ENCODE results near the gene MRGPRD. TPM values are rescaled to one million over a fixed set of nuclear protein-coding genes. Genes with fewer than 3 reads are reported as not detected.

MRGPRD gene
- total and polyA plus RNA-seq, 2 donors (not counting 1 experiment from before 2014, with no cell fraction given) = not detected

DNA sequence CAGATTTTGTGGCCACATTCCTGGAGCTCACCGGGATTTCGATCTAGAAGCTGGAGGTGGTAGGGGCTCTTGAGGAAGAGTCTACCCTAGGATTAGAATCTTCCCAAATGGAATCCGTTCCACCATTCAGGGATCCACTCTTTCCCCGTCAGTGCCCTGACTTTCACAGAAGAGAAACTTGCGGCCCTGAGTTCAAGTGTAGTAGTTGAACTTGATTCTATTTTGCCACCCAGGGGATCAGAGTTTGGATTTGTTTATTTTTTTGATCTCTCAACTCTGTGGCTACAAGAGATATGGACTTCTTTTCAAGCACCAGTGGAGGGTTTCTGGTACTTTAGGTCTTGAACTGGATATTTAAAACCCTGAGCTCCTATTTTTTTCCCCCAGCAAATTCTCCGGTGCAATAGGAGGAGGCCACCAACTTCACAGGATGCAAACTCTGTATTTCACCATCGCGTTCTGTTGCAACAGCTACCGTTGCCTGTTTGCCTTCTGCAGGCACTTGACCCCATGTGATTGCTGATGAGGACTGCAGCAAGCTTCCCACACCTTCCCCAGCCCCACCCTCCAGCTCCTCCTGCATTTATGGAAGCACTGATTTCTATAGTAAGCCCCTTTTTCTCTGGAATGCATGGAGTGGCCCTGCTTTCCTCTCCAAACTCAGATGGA lies 47.1 kb upstream of the MRGPRD start:
- ATAC-seq (ENCODE audit: low read depth) (no peak), DNase-seq (no peak)
- Histone ChIP-seq H3K4me1 (ENCODE audit: control insufficient read depth in 2 of 2, insufficient read depth in 2 of 2, low read length in 2 of 2) (no peaks in the 10 kb centered on the region), H3K36me3 (replicated peaks in 1 of 2; ENCODE audit: control extremely low read depth in 1 of 2, control insufficient read depth in 1 of 2, extremely low read depth in 1 of 2, insufficient read depth in 2 of 2, low read length in 1 of 2) (no peaks in the 10 kb centered on the region), H3K27ac (ENCODE audit: low read length in 2 of 2) (no peak overlapping the region), H3K27me3 (replicated peaks in 1 of 4; ENCODE audit: control extremely low read depth in 1 of 4, control insufficient read depth in 3 of 4, insufficient read depth in 4 of 4, low read length in 3 of 4) (no peaks in the 10 kb centered on the region), H2AFZ (ENCODE audit: insufficient read depth, low read depth, low read length, poor library complexity, severe bottlenecking) (no peak overlapping the region), H3K9ac (ENCODE audit: low read length) (no peak overlapping the region), H3K79me2 (ENCODE audit: control insufficient read depth, insufficient read depth, low read length) (no peaks in the 10 kb centered on the region), H3K9me3 (ENCODE audit: control extremely low read depth in 1 of 3, control insufficient read depth in 2 of 3, insufficient read depth in 1 of 3, low read length in 2 of 3) (no peaks in the 10 kb centered on the region), H4K20me1 (ENCODE audit: control insufficient read depth, insufficient read depth, low read length, poor library complexity, severe bottlenecking) (no peaks in the 10 kb centered on the region), H3K4me3 (ENCODE audit: control extremely low read depth in 1 of 5, extremely low read depth in 1 of 5, insufficient read depth in 1 of 5, low read depth in 2 of 5, low read length in 4 of 5) (no peak overlapping the region), H3K4me2 (replicated peaks; ENCODE audit: low read depth, low read length, poor library complexity, severe bottlenecking) (no peak overlapping the region)
- intact Hi-C loops (cut with micrococcal nuclease) = no loop called here
- CTCF ChIA-PET = interaction anchor here (0.9 kb wide), 1 partner anchor 642 kb away, joined by 3 read pairs; no protein-coding TSS in a partner anchor
- Mint-ChIP-seq H3K27me3 (peaks cover 5% of the 10 kb centered on the region), H3K9me3 (ENCODE audit: insufficient read depth) (no peaks in the 10 kb centered on the region), H3K27ac (no peak overlapping the region), H3K4me3 (no peak overlapping the region), H3K4me1 (no peaks in the 10 kb centered on the region)
- TF ChIP-seq, protein P1, sequence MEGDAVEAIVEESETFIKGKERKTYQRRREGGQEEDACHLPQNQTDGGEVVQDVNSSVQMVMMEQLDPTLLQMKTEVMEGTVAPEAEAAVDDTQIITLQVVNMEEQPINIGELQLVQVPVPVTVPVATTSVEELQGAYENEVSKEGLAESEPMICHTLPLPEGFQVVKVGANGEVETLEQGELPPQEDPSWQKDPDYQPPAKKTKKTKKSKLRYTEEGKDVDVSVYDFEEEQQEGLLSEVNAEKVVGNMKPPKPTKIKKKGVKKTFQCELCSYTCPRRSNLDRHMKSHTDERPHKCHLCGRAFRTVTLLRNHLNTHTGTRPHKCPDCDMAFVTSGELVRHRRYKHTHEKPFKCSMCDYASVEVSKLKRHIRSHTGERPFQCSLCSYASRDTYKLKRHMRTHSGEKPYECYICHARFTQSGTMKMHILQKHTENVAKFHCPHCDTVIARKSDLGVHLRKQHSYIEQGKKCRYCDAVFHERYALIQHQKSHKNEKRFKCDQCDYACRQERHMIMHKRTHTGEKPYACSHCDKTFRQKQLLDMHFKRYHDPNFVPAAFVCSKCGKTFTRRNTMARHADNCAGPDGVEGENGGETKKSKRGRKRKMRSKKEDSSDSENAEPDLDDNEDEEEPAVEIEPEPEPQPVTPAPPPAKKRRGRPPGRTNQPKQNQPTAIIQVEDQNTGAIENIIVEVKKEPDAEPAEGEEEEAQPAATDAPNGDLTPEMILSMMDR (IDR thresholded peaks at IDR 0.05) = no peak
- TF ChIP-seq EZH2 (IDR thresholded peaks at IDR 0.05; ENCODE audit: borderline replicate concordance, insufficient read depth, low read depth, low read length, poor library complexity, severe bottlenecking) = no peak
- 66% methylated on average over 3 of the region's 9 CpGs for WGBS (ENCODE audit: insufficient coverage)
- POLR2A ChIA-PET = no interaction called here

DNA sequence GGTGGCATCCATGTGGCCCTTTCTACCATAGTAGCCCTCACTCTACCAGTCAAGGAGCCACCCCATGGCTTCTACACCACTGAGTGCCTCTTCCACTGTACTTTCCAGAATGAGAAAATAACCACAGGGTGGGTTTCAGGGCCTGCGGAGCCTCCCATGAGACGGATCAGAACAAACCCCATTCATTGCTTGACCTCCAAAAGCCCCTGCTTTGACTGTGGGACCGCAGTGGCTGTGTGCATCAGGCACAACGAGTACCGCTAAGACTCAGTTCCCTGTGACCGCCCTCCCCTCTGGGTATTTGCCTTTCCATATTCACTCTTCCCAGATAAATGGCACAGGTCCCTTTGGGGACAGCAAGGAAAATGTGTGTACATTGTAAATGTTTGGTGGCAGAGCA lies 43.7 kb upstream of the MRGPRD start:
- Histone ChIP-seq H3K9ac (ENCODE audit: low read length) (no peak overlapping the region), H2AFZ (ENCODE audit: insufficient read depth, low read depth, low read length, poor library complexity, severe bottlenecking) (no peak overlapping the region), H4K20me1 (ENCODE audit: control insufficient read depth, insufficient read depth, low read length, poor library complexity, severe bottlenecking) (no peaks in the 10 kb centered on the region), H3K79me2 (ENCODE audit: control insufficient read depth, insufficient read depth, low read length) (no peaks in the 10 kb centered on the region), H3K36me3 (replicated peaks in 1 of 2; ENCODE audit: control extremely low read depth in 1 of 2, control insufficient read depth in 1 of 2, extremely low read depth in 1 of 2, insufficient read depth in 2 of 2, low read length in 1 of 2) (no peaks in the 10 kb centered on the region), H3K4me1 (ENCODE audit: control insufficient read depth in 2 of 2, insufficient read depth in 2 of 2, low read length in 2 of 2) (no peaks in the 10 kb centered on the region), H3K27me3 (replicated peaks in 1 of 4; ENCODE audit: control extremely low read depth in 1 of 4, control insufficient read depth in 3 of 4, insufficient read depth in 4 of 4, low read length in 3 of 4) (no peaks in the 10 kb centered on the region), H3K9me3 (ENCODE audit: control extremely low read depth in 1 of 3, control insufficient read depth in 2 of 3, insufficient read depth in 1 of 3, low read length in 2 of 3) (no peaks in the 10 kb centered on the region), H3K27ac (ENCODE audit: low read length in 2 of 2) (no peak overlapping the region), H3K4me2 (replicated peaks; ENCODE audit: low read depth, low read length, poor library complexity, severe bottlenecking) (no peak overlapping the region), H3K4me3 (ENCODE audit: control extremely low read depth in 1 of 5, extremely low read depth in 1 of 5, insufficient read depth in 1 of 5, low read depth in 2 of 5, low read length in 4 of 5) (no peak overlapping the region)
- 79% methylated on average over 2 of the region's 6 CpGs for WGBS (ENCODE audit: insufficient coverage)
- peaks cover 9% of the 10 kb centered on the region for H3K27me3 Mint-ChIP-seq
- TF ChIP-seq EZH2 (IDR thresholded peaks at IDR 0.05; ENCODE audit: borderline replicate concordance, insufficient read depth, low read depth, low read length, poor library complexity, severe bottlenecking) = no peak
- TF ChIP-seq, protein P1 (IDR thresholded peaks at IDR 0.05) = no peak
- intact Hi-C loops (cut with micrococcal nuclease) = no loop called here
- H3K4me3 Mint-ChIP-seq = no peak overlapping the region
- no peaks in the 10 kb centered on the region for H3K4me1 Mint-ChIP-seq
- ChIA-PET CTCF (no interaction called here), POLR2A (no interaction called here)
- no peak overlapping the region for H3K27ac Mint-ChIP-seq
- ATAC-seq (ENCODE audit: low read depth) (no peak), DNase-seq (no peak)
- H3K9me3 Mint-ChIP-seq (ENCODE audit: insufficient read depth) = no peaks in the 10 kb centered on the region
